Measurements from ENCODE around the gene CAND1. TPM values are rescaled to one million over a fixed set of nuclear protein-coding genes. Genes with fewer than 3 reads are reported as not detected.

The CAND1 gene
- total and polyA plus RNA-seq, 5 experiments from 2014 or later, result 44.5 to 139 (median 66.3) TPM

DNA sequence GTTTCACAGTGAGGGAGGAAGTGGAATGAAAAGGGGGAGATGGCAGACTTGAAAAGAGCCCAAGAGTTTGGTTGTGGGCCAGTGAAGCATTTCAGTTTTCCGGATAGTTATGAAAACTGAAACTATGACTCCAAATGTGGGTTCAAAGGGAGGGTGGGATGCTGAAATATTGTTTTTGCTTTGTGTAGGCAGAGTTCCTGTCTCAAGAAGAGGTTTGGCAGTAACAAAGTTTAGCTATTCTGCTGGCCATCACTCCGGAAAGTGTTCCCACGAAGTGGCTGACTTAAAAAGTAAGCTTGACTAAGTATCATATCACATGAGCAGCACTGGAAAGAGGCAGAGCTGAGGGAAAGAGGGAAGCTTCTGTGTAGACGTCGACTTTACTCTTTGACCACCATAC lies 85.2 kb downstream of the CAND1 start:
- no peaks in the 10 kb centered on the region for H3K36me3 Mint-ChIP-seq
- DNase-seq (no peak), ATAC-seq (no peak)
- POLR2A ChIA-PET, result no interaction called here
- H3K9me3 Mint-ChIP-seq, result no peaks in the 10 kb centered on the region
- H3K4me1 Mint-ChIP-seq, result peaks cover 5 to 16% (median 12%) of the 10 kb centered on the region in 4 donors
- H3K27ac Mint-ChIP-seq, result peak overlapping the region in 1 of 10 donors; percentile 47
- no peak overlapping the region for H3K4me3 Mint-ChIP-seq
- no peaks in the 10 kb centered on the region for H3K27me3 Mint-ChIP-seq

DNA sequence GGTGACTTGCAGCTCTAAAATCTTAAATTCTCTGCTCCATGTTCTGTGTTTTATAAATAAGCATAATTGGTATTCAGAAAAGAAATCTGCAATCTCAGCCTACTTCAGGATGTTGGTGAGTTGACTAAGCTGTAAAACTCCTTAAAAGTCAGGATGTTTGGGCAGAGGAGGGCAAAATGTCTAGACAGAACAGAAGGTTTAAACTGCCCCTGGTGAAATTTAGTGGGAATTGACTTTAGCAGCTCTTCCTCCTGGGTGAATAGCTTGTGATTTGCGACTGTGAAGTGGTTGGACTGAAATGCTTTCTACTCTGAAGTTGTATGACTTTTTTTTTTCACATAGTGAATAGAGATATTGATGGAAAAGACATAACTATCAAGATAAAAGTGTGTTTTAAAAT lies 85.8 kb downstream of the CAND1 start:
- Mint-ChIP-seq H3K27ac (no peak overlapping the region), H3K27me3 (no peaks in the 10 kb centered on the region), H3K9me3 (no peaks in the 10 kb centered on the region), H3K4me1 (peaks cover 5 to 16% (median 12%) of the 10 kb centered on the region in 4 donors), H3K36me3 (no peaks in the 10 kb centered on the region), H3K4me3 (no peak overlapping the region)
- no peak for DNase-seq
- POLR2A ChIA-PET, result no interaction called here
- no peak for ATAC-seq

DNA sequence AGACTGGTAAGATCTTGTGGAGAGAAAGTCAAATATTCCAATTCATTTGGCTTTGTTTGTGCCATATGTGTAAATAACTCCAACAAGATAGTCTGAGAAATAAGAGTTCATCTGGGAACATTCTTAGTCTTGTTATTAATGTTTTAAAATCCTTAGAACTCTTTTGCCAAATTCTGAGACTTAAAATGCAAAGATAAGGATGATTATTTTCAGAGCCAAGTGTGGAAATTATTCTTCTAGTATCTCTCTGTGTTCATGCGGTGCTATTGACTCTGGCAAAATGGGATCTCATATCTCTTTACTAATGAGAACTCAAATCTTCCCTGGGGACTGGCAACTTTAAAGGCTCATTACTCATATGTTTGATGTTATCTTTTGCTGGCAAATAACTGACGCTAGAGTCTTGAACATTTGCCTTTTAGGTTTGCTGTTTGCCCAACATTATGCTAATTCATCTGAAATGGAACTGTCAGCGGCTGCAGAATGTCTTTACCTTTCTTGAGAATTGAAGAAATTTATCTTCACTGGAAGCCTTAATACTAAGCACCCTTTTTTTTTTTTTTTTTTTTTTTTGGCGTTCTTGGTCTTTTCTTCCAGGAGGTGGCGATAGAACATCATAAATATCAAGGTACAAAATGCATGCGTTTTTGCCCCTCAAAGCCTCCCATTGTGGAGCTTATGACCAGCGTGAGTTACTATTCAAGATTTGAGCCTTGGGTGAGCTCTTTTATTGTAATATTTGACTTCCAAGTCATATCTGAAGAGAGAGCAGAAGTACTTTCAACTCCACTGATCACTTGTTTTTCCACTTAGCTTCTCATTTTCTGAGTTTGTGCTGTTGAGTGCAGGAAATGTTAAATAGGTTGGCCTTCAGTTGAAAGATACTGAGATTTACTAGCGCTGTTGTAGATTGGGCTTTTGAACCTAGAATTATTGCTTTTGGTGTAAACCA lies 86.5 kb downstream of the CAND1 start:
- ATAC-seq (peak; percentile 69 to 85), DNase-seq (peak in 8 of 10 donors; percentile 5 to 64 (median 38))
- POLR2A ChIA-PET, result interaction anchor here (0.6 to 2.2 kb wide), 8 partner anchors 274 to 944 kb away, joined by 3 to 20 read pairs (median 6); partner anchors contain the start of gene DYRK2
- H3K9me3 Mint-ChIP-seq, result no peaks in the 10 kb centered on the region
- H3K27ac Mint-ChIP-seq, result peak overlapping the region in 1 of 10 donors; percentile 68
- peak overlapping the region in 3 of 10 donors; percentile 13 to 20 (median 15) for H3K4me3 Mint-ChIP-seq
- H3K27me3 Mint-ChIP-seq, result no peaks in the 10 kb centered on the region
- peaks cover 5 to 16% (median 12%) of the 10 kb centered on the region in 4 donors for H3K4me1 Mint-ChIP-seq
- no peaks in the 10 kb centered on the region for H3K36me3 Mint-ChIP-seq

DNA sequence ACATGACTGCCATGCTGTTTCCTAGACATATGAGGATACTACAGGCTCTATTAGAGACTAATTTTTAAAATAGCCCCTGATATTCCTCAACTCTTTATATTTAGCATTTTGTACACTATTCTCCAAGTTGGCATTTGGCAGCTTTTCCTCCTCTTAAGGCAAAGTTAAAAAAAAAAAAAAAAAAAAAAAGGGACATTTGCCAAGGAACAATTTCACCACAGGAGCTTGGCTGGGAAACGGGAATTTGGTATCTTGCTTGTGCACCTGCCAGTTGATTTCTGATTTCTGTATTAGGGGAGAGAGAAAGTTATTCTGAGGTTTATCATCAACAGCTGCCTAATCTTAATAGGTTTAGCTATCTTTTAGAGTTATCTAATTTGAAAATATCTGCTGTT lies 87.2 kb downstream of the CAND1 start:
- H3K36me3 Mint-ChIP-seq, result no peaks in the 10 kb centered on the region
- no peak for ATAC-seq
- H3K27ac Mint-ChIP-seq, result no peak overlapping the region
- H3K4me1 Mint-ChIP-seq, result peaks cover 7 to 16% (median 12%) of the 10 kb centered on the region in 4 donors
- POLR2A ChIA-PET, result interaction anchor here (0.6 to 2.2 kb wide), 11 partner anchors 251 to 943 kb away, joined by 3 to 20 read pairs (median 5); partner anchors contain the start of gene DYRK2
- no peak overlapping the region for H3K4me3 Mint-ChIP-seq
- no peaks in the 10 kb centered on the region for H3K27me3 Mint-ChIP-seq
- no peaks in the 10 kb centered on the region for H3K9me3 Mint-ChIP-seq
- no peak for DNase-seq

DNA sequence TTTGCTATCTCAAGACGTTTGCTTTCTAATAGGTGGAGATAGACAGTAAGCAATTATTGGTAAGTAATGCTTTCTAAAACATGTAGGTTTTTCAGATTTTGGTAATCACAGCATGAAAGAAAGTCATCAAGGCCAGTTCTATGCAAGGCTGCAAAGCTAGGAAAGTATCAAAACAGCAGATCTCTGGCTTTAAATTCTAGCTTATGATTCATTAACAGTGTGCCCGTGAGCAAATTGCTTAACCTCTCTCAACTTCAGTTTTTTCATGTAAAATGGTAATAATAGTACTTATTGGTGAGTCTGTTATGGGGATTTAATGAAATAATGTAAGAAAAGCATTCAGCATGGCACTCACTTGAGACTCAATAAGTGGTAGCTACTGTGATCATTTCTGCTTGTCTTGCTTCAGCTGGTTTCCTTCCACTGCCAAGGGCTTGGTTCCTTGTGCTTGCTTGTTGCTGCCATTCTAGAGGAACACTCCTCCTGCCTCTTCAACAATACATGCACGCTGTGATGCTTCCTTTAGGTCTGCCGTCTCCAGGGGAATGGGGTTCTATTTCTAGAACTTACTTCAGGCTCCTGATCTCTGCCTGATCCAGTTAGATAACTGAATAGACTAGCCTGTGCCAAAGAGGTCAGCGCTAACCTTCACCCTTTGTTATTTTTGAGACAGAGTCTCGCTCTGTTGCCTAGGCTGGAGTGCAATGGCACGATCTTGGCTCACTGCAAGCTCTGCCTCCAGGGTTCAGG lies 88.4 kb downstream of the CAND1 start:
- H3K4me3 Mint-ChIP-seq, result no peak overlapping the region
- ATAC-seq (no peak), DNase-seq (no peak)
- H3K27ac Mint-ChIP-seq, result no peak overlapping the region
- H3K9me3 Mint-ChIP-seq, result peaks cover 0 to 4% (median 0%) of the 10 kb centered on the region in 9 donors
- peaks cover 0 to 2% (median 0%) of the 10 kb centered on the region in 3 donors for H3K36me3 Mint-ChIP-seq
- H3K4me1 Mint-ChIP-seq, result peaks cover 9 to 16% (median 12%) of the 10 kb centered on the region in 4 donors
- POLR2A ChIA-PET, result interaction anchor here (2.2 kb wide), 1 partner anchor 291 kb away, joined by 20 read pairs; the partner anchor contains the start of gene DYRK2
- H3K27me3 Mint-ChIP-seq, result no peaks in the 10 kb centered on the region

DNA sequence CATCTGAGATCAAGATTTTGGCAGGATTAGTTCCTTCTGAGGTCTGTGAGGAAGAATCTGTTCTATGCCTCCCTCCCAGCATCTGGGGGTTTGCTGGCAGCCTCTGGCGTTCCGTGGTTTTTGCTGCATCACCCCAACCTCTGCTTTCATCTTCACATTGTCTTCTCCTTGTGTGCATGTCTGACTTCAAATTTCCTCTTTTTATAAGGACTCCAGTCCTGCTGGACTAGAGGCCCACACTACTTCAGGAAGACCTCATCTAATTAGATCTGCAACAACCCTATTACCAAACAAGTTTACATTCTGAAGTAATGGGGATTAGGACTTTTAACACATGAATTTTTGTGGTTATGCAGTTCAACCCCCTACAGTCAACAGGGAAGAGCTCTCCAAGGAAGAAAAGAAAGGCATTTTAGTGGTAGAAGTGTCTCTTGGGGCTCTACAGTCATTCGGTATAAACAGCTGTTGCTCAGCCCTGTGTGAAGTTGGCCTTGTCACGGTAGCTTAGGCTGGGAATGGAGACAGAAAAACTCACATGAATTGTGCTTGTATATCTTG lies 89.7 kb downstream of the CAND1 start:
- no peak for DNase-seq
- peaks cover 9 to 16% (median 12%) of the 10 kb centered on the region in 4 donors for H3K4me1 Mint-ChIP-seq

DNA sequence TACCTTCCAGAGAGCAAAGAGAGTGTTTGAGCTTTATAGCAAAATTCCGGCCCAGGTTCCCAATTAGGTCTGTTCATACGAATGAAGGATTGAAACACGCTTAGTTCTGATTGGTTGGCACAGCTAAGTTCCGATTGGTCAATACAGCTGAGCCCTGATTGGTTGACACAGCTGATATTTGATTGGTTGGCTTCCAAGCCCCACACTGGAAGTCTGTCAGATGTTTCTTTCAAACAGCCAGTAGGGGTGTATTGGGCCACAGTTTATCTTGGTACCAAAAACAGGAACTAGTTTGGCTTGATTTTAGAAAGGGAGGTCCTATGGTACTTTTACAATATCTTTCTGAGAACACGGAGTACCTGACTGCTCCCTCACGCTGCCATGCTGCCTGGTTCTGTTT lies 93.4 kb downstream of the CAND1 start:
- Mint-ChIP-seq H3K9me3 (peaks cover 0 to 4% (median 0%) of the 10 kb centered on the region in 9 donors), H3K4me1 (peaks cover 2 to 7% (median 6%) of the 10 kb centered on the region in 4 donors), H3K27me3 (no peaks in the 10 kb centered on the region), H3K27ac (peak overlapping the region in 1 of 10 donors; percentile 51), H3K4me3 (no peak overlapping the region), H3K36me3 (peaks cover 0 to 2% (median 0%) of the 10 kb centered on the region in 3 donors)
- DNase-seq, result no peak
- ATAC-seq, result no peak
- POLR2A ChIA-PET, result no interaction called here

More for the DNA sequence above, 89.7 kb downstream of the CAND1 start:
- H3K27ac Mint-ChIP-seq, result peak overlapping the region in 1 of 10 donors; percentile 0
- H3K9me3 Mint-ChIP-seq, result peaks cover 0 to 4% (median 0%) of the 10 kb centered on the region in 9 donors
- POLR2A ChIA-PET, result interaction anchor here (0.5 to 0.8 kb wide), 2 partner anchors 13 to 82 kb away, joined by 3 to 7 read pairs; no protein-coding TSS in a partner anchor
- H3K4me3 Mint-ChIP-seq, result no peak overlapping the region
- no peak for ATAC-seq
- H3K36me3 Mint-ChIP-seq, result peaks cover 0 to 2% (median 0%) of the 10 kb centered on the region in 3 donors
- H3K27me3 Mint-ChIP-seq, result no peaks in the 10 kb centered on the region

DNA sequence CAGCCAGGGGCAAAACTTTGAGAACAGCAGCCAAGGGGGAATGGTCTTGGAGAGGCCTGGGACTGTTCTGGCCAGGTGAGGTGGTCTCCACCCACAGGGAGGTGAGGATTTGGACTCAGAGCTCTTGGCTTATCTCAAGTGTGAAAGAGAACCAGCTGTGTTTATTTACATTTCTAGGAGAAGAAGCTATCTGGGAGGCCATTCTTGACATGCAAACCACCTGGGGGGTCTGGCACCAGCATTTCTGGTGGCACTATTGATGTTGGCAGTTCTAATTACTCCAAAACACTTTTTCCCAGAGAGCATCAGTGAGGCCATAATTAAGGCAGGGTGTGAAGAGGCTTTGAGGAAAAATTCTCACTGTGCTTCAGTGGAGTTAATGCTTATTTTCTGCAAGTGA lies 95.1 kb downstream of the CAND1 start:
- H3K9me3 Mint-ChIP-seq, result peaks cover 0 to 4% (median 0%) of the 10 kb centered on the region in 9 donors
- peaks cover 0 to 2% (median 0%) of the 10 kb centered on the region in 3 donors for H3K36me3 Mint-ChIP-seq
- no peaks in the 10 kb centered on the region for H3K27me3 Mint-ChIP-seq
- POLR2A ChIA-PET, result interaction anchor here (0.6 kb wide), 1 partner anchor 277 kb away, joined by 3 read pairs; no protein-coding TSS in a partner anchor
- ATAC-seq (no peak), DNase-seq (no peak)
- peaks cover 0 to 5% (median 0%) of the 10 kb centered on the region in 4 donors for H3K4me1 Mint-ChIP-seq
- H3K4me3 Mint-ChIP-seq, result no peak overlapping the region
- H3K27ac Mint-ChIP-seq, result no peak overlapping the region

DNA sequence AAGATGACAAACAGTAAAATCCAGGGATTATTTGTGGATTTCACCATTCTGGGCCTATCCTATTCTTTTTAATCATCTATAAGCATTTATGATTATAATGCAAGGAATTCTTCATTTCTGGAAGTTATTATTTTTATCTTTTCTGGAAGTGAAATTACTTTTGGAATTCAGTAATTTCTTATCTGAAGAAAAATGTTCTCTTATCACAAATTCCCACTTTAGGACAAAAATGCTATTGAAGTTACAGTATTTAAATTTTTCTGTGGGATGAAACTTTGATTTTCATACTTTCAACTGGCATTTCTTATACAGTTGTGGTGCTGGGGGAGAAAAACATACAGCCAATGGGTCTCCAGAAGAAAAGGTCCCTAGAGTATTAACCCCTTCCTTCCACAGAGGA lies 96.0 kb downstream of the CAND1 start:
- peaks cover 0 to 2% (median 0%) of the 10 kb centered on the region in 3 donors for H3K36me3 Mint-ChIP-seq
- DNase-seq (no peak), ATAC-seq (no peak)
- H3K27ac Mint-ChIP-seq, result no peak overlapping the region
- H3K9me3 Mint-ChIP-seq, result peaks cover 0 to 4% (median 0%) of the 10 kb centered on the region in 9 donors
- H3K27me3 Mint-ChIP-seq, result no peaks in the 10 kb centered on the region
- peaks cover 0 to 5% (median 0%) of the 10 kb centered on the region in 4 donors for H3K4me1 Mint-ChIP-seq
- POLR2A ChIA-PET, result no interaction called here
- H3K4me3 Mint-ChIP-seq, result no peak overlapping the region

DNA sequence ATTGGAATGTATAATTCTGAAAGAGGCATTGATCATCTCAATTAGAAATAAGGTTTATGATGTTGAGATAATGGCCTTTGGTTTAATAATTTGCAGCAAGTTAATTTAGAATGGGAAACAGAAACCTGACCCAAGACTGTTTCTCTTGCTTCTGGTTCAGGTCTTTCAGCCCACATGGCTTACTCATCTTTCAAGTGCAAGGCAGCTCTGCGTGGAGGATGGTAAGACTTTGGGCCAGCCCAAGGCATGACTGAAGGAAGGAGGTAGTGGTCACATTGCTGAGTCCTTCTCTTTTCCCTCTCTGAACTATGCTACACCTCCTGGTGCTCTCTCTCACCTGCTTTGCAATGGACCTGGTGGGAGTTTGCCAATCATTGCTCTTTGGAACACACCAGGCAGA lies 98.7 kb downstream of the CAND1 start:
- no peak overlapping the region for H3K27ac Mint-ChIP-seq
- peaks cover 0 to 2% (median 0%) of the 10 kb centered on the region in 4 donors for H3K4me1 Mint-ChIP-seq
- no peak overlapping the region for H3K4me3 Mint-ChIP-seq
- H3K27me3 Mint-ChIP-seq, result no peaks in the 10 kb centered on the region
- H3K9me3 Mint-ChIP-seq, result peaks cover 0 to 11% (median 5%) of the 10 kb centered on the region in 9 donors
- ATAC-seq (no peak), DNase-seq (no peak)
- H3K36me3 Mint-ChIP-seq, result peaks cover 0 to 6% (median 5%) of the 10 kb centered on the region in 3 donors
- POLR2A ChIA-PET, result no interaction called here
